Jurkat, Clone E6-1 (cell line): ENCODE measurements around the gene EIF4ENIF1.
"Not testable (repeated sequence)": the region's sequence is repeated elsewhere in the genome, so short reads cannot be mapped to it uniquely, and the experiment has no call there.

Source experiments
- DNase-seq: peaks from one replicate; pipeline ENCODE4 v3.0.0-alpha.2; 2011; ENCODE audit warnings: low read depth, low spot score
- H3K4me3 ChIP-seq: 2 replicates; pipeline ENCODE4 v1.5.1; 2011; ENCODE audit warnings: mild to moderate bottlenecking, low read length, control low read depth, moderate library complexity

Gene EIF4ENIF1

GRCh38 chr22:31495343-31495742 is 5.7 kb upstream of the EIF4ENIF1 start:
- H3K4me3 ChIP-seq: peak overlapping the region; percentile 90
- DNase-seq: no peak

- not testable (repeated sequence) for DNase-seq, H3K4me3 ChIP-seq
These were observed 3.7 kb upstream of the EIF4ENIF1 start for GRCh38 chr22:31493355-31493754.

- no peak for DNase-seq
- H3K4me3 ChIP-seq: no peak overlapping the region
These were observed 2.5 kb upstream of the EIF4ENIF1 start for GRCh38 chr22:31492151-31492550.

GRCh38 chr22:31491218-31491962 is 1.7 kb upstream of the EIF4ENIF1 start:
- DNase-seq: no peak
- peak overlapping the region; percentile 97 for H3K4me3 ChIP-seq

GRCh38 chr22:31490496-31490925 is 869 bp upstream of the EIF4ENIF1 start:
- peak overlapping the region; percentile 97 for H3K4me3 ChIP-seq
- peak; percentile 80 for DNase-seq

GRCh38 chr22:31488988-31489617 is 539 bp downstream of the EIF4ENIF1 start:
- peak overlapping the region; percentile 97 for H3K4me3 ChIP-seq
- DNase-seq: no peak

GRCh38 chr22:31488346-31488883 is 1.2 kb downstream of the EIF4ENIF1 start:
- DNase-seq: no peak
- H3K4me3 ChIP-seq: peak overlapping the region; percentile 97

- no peak for DNase-seq
These were observed 2.7 kb downstream of the EIF4ENIF1 start for GRCh38 chr22:31486951-31487350.

GRCh38 chr22:31486369-31486768 is 3.3 kb downstream of the EIF4ENIF1 start:
- H3K4me3 ChIP-seq, DNase-seq: not testable (repeated sequence)

More at GRCh38 chr22:31486951-31487350, 2.7 kb downstream of the EIF4ENIF1 start:
- H3K4me3 ChIP-seq: no peak overlapping the region

GRCh38 chr22:31482470-31482869 is 7.2 kb downstream of the EIF4ENIF1 start:
- not testable (repeated sequence) for H3K4me3 ChIP-seq, DNase-seq

GRCh38 chr22:31481129-31481528 is 8.5 kb downstream of the EIF4ENIF1 start:
- DNase-seq: no peak
- no peak overlapping the region for H3K4me3 ChIP-seq

- H3K4me3 ChIP-seq: no peak overlapping the region
- no peak for DNase-seq
These were observed 12.3 kb downstream of the EIF4ENIF1 start for GRCh38 chr22:31477329-31477728.

- DNase-seq: no peak
- no peak overlapping the region for H3K4me3 ChIP-seq
These were observed 13.8 kb downstream of the EIF4ENIF1 start for GRCh38 chr22:31475800-31476199.

- no peak for DNase-seq
- H3K4me3 ChIP-seq: no peak overlapping the region
These were observed 14.9 kb downstream of the EIF4ENIF1 start for GRCh38 chr22:31474743-31475142.

GRCh38 chr22:31465307-31465706 is 24.3 kb downstream of the EIF4ENIF1 start:
- DNase-seq: no peak
- H3K4me3 ChIP-seq: no peak overlapping the region

GRCh38 chr22:31461699-31462098 is 27.9 kb downstream of the EIF4ENIF1 start:
- H3K4me3 ChIP-seq: no peak overlapping the region
- no peak for DNase-seq

- DNase-seq: peak; percentile 30
- H3K4me3 ChIP-seq: no peak overlapping the region
These were observed 37.7 kb downstream of the EIF4ENIF1 start for GRCh38 chr22:31451709-31452571.

- no peak overlapping the region for H3K4me3 ChIP-seq
- no peak for DNase-seq
These were observed 40.1 kb downstream of the EIF4ENIF1 start for GRCh38 chr22:31449506-31449905.

- no peak overlapping the region for H3K4me3 ChIP-seq
- no peak for DNase-seq
These were observed 41.3 kb downstream of the EIF4ENIF1 start for GRCh38 chr22:31448382-31448781.
